Retinal pigment epithelial cell (primary cell): ENCODE results near the gene UTP11.
"Not testable (repeated sequence)": the region's sequence is repeated elsewhere in the genome, so short reads cannot be mapped to it uniquely, and the experiment has no call there.

Experiments
- DNase-seq: peaks from one replicate; pipeline ENCODE4 v3.0.0-alpha.2; 2010; ENCODE audit warnings: low read depth
- H3K4me3 ChIP-seq: 2 replicates; pipeline ENCODE4 v1.5.1; 2011; ENCODE audit warnings: mild to moderate bottlenecking, low read length, control low read depth, moderate library complexity
- CTCF ChIP-seq: conservative IDR thresholded peaks from 2 replicates; pipeline ENCODE4 v1.5.1; 2011; ENCODE audit warnings: low read depth, low read length, control low read depth, inconsistent platforms

UTP11 gene

DNA sequence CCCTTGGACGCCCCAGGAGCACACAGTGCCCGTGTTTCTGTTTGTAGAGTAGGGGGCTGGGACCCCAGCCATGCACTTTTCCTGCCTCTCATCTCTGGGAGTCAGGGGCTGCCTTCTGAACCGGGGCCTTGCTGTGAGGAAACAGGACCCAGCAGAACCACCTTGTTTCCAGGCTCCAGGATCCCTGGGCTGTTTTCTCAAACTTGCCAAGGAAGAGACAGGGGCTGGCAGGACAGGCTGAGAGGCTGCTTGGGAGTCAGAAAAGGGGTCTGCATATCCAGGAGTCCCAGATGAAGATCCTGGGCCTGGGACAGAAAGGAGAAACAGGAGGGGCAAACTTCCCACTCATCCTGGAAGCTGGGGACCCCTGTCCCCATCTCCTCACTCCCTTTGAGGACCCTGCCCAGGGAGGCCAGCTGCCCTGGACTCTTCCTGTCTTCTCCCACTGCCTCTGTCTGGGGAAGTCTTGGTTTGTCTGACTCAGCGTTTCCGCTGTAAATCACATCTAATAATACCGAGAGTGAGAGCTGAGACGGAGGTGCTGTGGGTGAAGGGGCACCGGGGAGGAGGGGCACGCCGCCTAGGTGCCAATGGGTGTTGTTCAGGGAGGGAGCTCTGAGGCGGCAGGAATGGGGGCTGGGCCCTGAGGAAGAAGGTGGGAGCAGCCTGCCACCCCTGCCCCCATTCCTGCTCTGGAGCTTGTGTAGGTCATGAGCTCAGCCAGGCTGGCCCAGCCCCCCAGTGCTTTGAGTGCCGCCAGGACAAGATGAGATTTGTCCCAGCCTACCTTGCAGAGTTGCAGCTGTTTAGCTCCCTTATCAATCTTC is 17.4 kb downstream of the UTP11 start:
- no peak overlapping the region for H3K4me3 ChIP-seq
- no peak for TF ChIP-seq CTCF

GRCh38 chr1:38030596-38031512 is 18.3 kb downstream of the UTP11 start:
- H3K4me3 ChIP-seq = no peak overlapping the region
- TF ChIP-seq CTCF = no peak
- no peak for DNase-seq

More for the DNA sequence above, 17.4 kb downstream of the UTP11 start:
- no peak for DNase-seq

- H3K4me3 ChIP-seq = no peak overlapping the region
- DNase-seq = no peak
- no peak for TF ChIP-seq CTCF
Observed at GRCh38 chr1:38031513-38031866, 19.0 kb downstream of the UTP11 start.

DNA sequence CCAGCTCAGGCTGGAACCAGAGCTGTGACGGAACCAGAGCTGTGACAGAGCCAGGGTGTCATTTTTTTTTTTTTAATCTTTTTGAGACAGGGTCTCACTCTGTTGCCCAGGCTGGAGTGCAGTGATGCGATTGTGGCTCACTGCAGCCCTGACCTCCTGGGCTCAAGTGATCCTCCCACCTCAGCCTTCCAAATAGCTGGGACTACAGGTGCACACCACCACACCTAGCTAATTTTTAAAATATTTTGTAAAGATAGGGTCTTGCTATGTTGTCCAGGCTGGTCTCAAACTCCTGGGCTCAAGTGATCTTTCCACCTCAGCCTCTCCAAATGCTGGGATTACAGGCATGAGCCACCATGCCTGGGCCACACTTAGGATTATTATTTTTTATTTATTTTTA is 20.5 kb downstream of the UTP11 start:
- H3K4me3 ChIP-seq, DNase-seq: not testable (repeated sequence)

DNA sequence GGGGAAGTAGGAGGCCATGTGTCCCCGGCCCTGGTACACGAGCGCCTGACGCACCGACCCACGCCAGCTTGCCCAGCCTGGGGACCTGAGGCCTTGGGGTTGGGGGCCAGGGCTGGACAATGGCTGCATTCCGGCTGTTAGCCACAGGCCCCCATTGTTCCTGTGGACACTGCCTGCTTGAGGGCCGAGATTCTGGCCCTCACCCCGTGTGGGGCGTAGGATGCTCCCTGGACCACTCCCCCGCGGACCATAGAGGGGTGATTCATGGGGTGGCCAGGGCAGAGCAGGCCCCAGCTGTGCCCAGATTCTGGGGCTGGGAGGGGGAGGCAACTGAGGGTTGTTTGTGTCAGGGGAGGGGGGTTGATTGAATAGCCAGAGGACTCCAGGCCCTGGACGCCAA is 22.3 kb downstream of the UTP11 start:
- DNase-seq = no peak
- no peak for TF ChIP-seq CTCF
- no peak overlapping the region for H3K4me3 ChIP-seq

DNA sequence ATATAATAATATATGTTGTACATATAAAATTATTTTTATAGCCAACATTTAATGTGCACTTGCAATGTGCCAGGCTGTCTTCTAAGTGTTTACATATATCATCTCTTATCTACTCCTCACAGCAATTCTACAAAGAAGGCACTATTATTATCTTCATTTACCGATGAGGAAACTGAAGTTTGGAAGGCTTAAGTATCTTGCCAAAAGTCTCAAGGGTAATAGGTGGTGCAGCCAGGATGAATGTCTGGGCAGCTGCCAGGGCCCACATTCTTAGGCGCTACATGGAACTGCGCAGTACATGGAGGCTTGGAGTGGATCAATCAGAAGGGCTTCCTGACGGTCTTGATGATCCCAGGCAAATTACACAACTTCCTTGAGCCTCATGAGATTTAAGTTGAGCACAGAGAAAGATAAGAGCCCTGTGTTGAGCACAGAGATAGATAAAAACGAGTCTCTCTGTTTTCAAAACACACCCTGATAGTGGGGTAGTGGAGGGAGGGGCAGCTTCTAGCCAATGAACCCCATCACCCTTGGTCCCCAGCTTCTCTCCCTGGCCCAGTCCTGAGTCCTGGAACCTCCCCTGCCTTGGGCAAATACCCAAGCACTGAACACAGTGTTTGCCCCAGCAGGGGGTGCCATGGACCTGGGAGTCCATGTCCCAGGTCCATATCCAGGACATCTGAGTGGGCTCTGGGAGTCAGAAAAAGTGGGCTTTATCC is 24.8 kb downstream of the UTP11 start:
- DNase-seq = no peak
- no peak overlapping the region for H3K4me3 ChIP-seq
- peak; percentile 39 for TF ChIP-seq CTCF

GRCh38 chr1:38038861-38039260 is 26.3 kb downstream of the UTP11 start:
- DNase-seq = no peak
- H3K4me3 ChIP-seq = no peak overlapping the region

More at GRCh38 chr1:38038861-38039260, 26.3 kb downstream of the UTP11 start:
- TF ChIP-seq CTCF = no peak
